MM.1S (cell line): ENCODE measurements around the gene DOK6.

Experiments used
- CTCF ChIP-seq: fragments of 300-600 bp; sonication (generic); IDR thresholded peaks from 2 replicates; pipeline ENCODE4 v1.5.1; 2016; ENCODE audit warnings: antibody characterized with exemption, low read length, mixed read lengths
- EZH2 ChIP-seq: fragments of 300-600 bp; sonication (generic); optimal IDR thresholded peaks from 2 replicates; pipeline ENCODE3; 2017; ENCODE audit warnings: low read depth, mild to moderate bottlenecking, antibody characterized with exemption, low read length, mixed read lengths

GRCh38 chr18:69843015-69843414 lies 442.3 kb downstream of the DOK6 start:
- TF ChIP-seq EZH2 (no peak), CTCF (no peak)
